ENCODE data around the gene PARVA. TPM values are rescaled to one million over a fixed set of nuclear protein-coding genes. Genes with fewer than 3 reads are reported as not detected.
A peak's percentile ranks its signal among the peaks of the same experiment; 100 is the strongest.

The PARVA gene
- total and polyA plus RNA-seq, 9 of the 15 experiments (the other 6 are each of a cell fraction or from before 2014, with no cell fraction given): 0.11 TPM; not detected in 8

GRCh38 chr11:12502046-12502445 lies 124.7 kb downstream of the PARVA start (continued):
- no peak for TF ChIP-seq BRF2 (IDR thresholded peaks at IDR 0.05; ENCODE audit: borderline replicate concordance, insufficient read depth, insufficient read length)

GRCh38 chr11:12503039-12503484 lies 125.7 kb downstream of the PARVA start:
- 8% methylated on average over 3 of the region's 3 CpGs for WGBS (ENCODE audit: insufficient coverage, low coverage, missing lambda C conversion rate)
- FAIRE-seq: peak; percentile 71
- ChIA-PET POLR2A (interaction anchor here (0.8 to 1.0 kb wide), 2 partner anchors 9 to 16 kb away, joined by 3 read pairs; no protein-coding TSS in a partner anchor), CTCF (ENCODE audit: low intra/inter-chr PET ratio) (no interaction called here)
- H3K27ac ChIP-seq (ENCODE audit: extremely low read depth, low read depth, low read length): no peak overlapping the region
- ATAC-seq: peak; percentile 68
- in situ Hi-C loops (cut with MboI) (no loop called here), intact Hi-C loops (cut with micrococcal nuclease) (no loop called here)
- no peaks in the 10 kb centered on the region for H3K36me3 ChIP-seq (ENCODE audit: control insufficient read depth, insufficient read depth, low read length)
- H3K79me2 ChIP-seq (ENCODE audit: control insufficient read depth, insufficient read depth, low read length): no peaks in the 10 kb centered on the region
- no peak overlapping the region for H3K9ac ChIP-seq (ENCODE audit: insufficient read depth in 1 of 2, low read depth in 2 of 2, low read length in 2 of 2)
- H3K9me3 ChIP-seq (replicated peaks; ENCODE audit: control insufficient read depth, insufficient read depth, low read depth, low read length): no peaks in the 10 kb centered on the region
- no peak overlapping the region for H3K4me2 ChIP-seq (ENCODE audit: insufficient read depth, low read length)
- peak in 2 of 4 experiments; percentile 23 to 38 for DNase-seq (ENCODE audit: extremely low read depth in 1 of 4, low spot score in 3 of 4)
- no peaks in the 10 kb centered on the region for H3K9me1 ChIP-seq (ENCODE audit: control insufficient read depth, insufficient read depth, low read length)
- H3K4me3 ChIP-seq: no peak overlapping the region
- H4K20me1 ChIP-seq (replicated peaks; ENCODE audit: control insufficient read depth, insufficient read depth, low read length): no peaks in the 10 kb centered on the region
- peak overlapping the region; percentile 54 for H2AFZ ChIP-seq (ENCODE audit: low read depth, low read length)
- H3K27me3 ChIP-seq (ENCODE audit: control insufficient read depth in 2 of 2, insufficient read depth in 2 of 2, low read length in 2 of 2): peaks cover 3 to 7% of the 10 kb centered on the region in 2 experiments; a peak in 3 of 5 replicates
- no TSS peak for BruUV-seq (replicated peaks)
- peaks cover 0 to 2% of the 10 kb centered on the region in 2 experiments; a peak in 1 of 5 replicates for H3K4me1 ChIP-seq (replicated peaks in 1 of 2; ENCODE audit: control insufficient read depth in 2 of 2, insufficient read depth in 2 of 2, low read length in 2 of 2)
- TF ChIP-seq ZNF316 (IDR thresholded peaks at IDR 0.05) (peak; percentile 84), KDM1A (IDR thresholded peaks at IDR 0.05) (no peak), MAFK (IDR thresholded peaks at IDR 0.05; ENCODE audit: low read length) (peak; percentile 46; the same call in 1 of the 2 replicates), AFF4 (CRISPR knock-in tag; IDR thresholded peaks at IDR 0.05) (no peak), NR2C2 (CRISPR knock-in tag; IDR thresholded peaks at IDR 0.05) (no peak), NR2C2 (tag; IDR thresholded peaks at IDR 0.05) (no peak), MAFG (tag; conservative IDR thresholded peaks at IDR 0.05) (peak; percentile 75), CEBPB (tag; IDR thresholded peaks at IDR 0.05) (no peak), TARDBP (IDR thresholded peaks at IDR 0.05) (no peak), NFRKB (IDR thresholded peaks at IDR 0.05; ENCODE audit: low read depth) (no peak), ETV5 (CRISPR knock-in tag; IDR thresholded peaks at IDR 0.05; ENCODE audit: low read depth) (no peak), NFE2 (IDR thresholded peaks at IDR 0.05; ENCODE audit: low read depth) (peak; percentile 83), CHD1 (IDR thresholded peaks at IDR 0.05; ENCODE audit: low read length) (no peak), GTF2E2 (tag; IDR thresholded peaks at IDR 0.05) (no peak), ZNF586 (CRISPR knock-in tag; conservative IDR thresholded peaks at IDR 0.05) (no peak), C11orf30 (IDR thresholded peaks at IDR 0.05; ENCODE audit: low read depth) (peak; percentile 82), DPF2 (IDR thresholded peaks at IDR 0.05) (0 out of 2 replicates have a peak, but pooled peaks have one; percentile 38)

Measured in K562 (cell line).